GM12878 (cell line): ENCODE measurements around the gene PTK6. TPM values are rescaled to one million over a fixed set of nuclear protein-coding genes. Genes with fewer than 3 reads are reported as not detected.

Experiments
- ASH2L ChIP-seq: fragments of 300-600, 200-600 bp; sonication (generic); IDR thresholded peaks from 2 replicates; pipeline ENCODE4 v1.6.1; 2017; ENCODE audit warnings: low read depth, mild to moderate bottlenecking, borderline replicate concordance
- ATF7 ChIP-seq: fragments of 450-650 bp; IDR thresholded peaks from 2 replicates; pipeline ENCODE4 v1.6.1; 2016; ENCODE audit warnings: low read depth, mild to moderate bottlenecking
- BCL11A ChIP-seq: IDR thresholded peaks from 2 replicates; pipeline ENCODE4 v1.6.1; 2011; ENCODE audit warnings: low read depth, low read length
- CHD1 ChIP-seq: IDR thresholded peaks from 2 replicates; pipeline ENCODE4 v1.6.1; 2012; ENCODE audit warnings: low read depth, low read length, improper control_type of control experiment
- GABPA ChIP-seq: IDR thresholded peaks from 2 replicates; pipeline ENCODE4 v1.6.1; 2014; ENCODE audit warnings: antibody characterized with exemption, low read depth, mild to moderate bottlenecking, inconsistent platforms
- HDGF ChIP-seq: fragments of 450-650 bp; IDR thresholded peaks from 2 replicates; pipeline ENCODE4 v1.6.1; 2016; ENCODE audit warnings: antibody characterized with exemption
- IKZF1 ChIP-seq: fragments of 450-650 bp; conservative IDR thresholded peaks from 2 replicates; pipeline ENCODE4 v1.6.1; 2017; ENCODE audit warnings: antibody characterized with exemption, mild to moderate bottlenecking
- IKZF2 ChIP-seq, 2 experiments: fragments of 450-650 bp; IDR thresholded peaks; 2 replicates each; pipeline ENCODE4 v1.6.1; 2017; ENCODE audit warnings: mild to moderate bottlenecking in 2 of 2, moderate library complexity in 2 of 2
- JUND ChIP-seq: IDR thresholded peaks from 2 replicates; pipeline ENCODE4 v1.6.1; 2012; ENCODE audit warnings: low read depth, mild to moderate bottlenecking, low read length, improper control_type of control experiment, moderate library complexity
- KLF5 ChIP-seq: fragments of 450-650 bp; IDR thresholded peaks from 2 replicates; pipeline ENCODE4 v1.6.1; 2014; ENCODE audit warnings: mild to moderate bottlenecking; ENCODE audit not compliant: partially characterized antibody
- MYC ChIP-seq: IDR thresholded peaks from 2 replicates; pipeline ENCODE4 v1.6.1; 2011; ENCODE audit warnings: mild to moderate bottlenecking, low read length, moderate library complexity, inconsistent platforms; ENCODE audit not compliant: insufficient read depth, insufficient replicate concordance, insufficient read length, severe bottlenecking
- SMARCA5 ChIP-seq: fragments of 450-650 bp; IDR thresholded peaks from 2 replicates; pipeline ENCODE4 v1.6.1; 2017; ENCODE audit warnings: mild to moderate bottlenecking
- SMC3 ChIP-seq: IDR thresholded peaks from 2 replicates; pipeline ENCODE4 v1.6.1; 2011; ENCODE audit warnings: low read length, improper control_type of control experiment, borderline replicate concordance
- SPI1 ChIP-seq: IDR thresholded peaks from 2 replicates; pipeline ENCODE4 v1.6.1; 2011; ENCODE audit warnings: low read depth, mild to moderate bottlenecking, low read length, moderate library complexity, borderline replicate concordance; ENCODE audit not compliant: insufficient read depth
- TCF3 ChIP-seq: IDR thresholded peaks from 2 replicates; pipeline ENCODE4 v1.6.1; 2012; ENCODE audit warnings: low read depth, mild to moderate bottlenecking, low read length, borderline replicate concordance; ENCODE audit not compliant: insufficient read depth
- WRNIP1 ChIP-seq: IDR thresholded peaks from 2 replicates; pipeline ENCODE4 v1.6.1; 2011; ENCODE audit warnings: low read depth, low read length, improper control_type of control experiment, borderline replicate concordance
- ZBTB33 ChIP-seq: fragments of 450-650 bp; IDR thresholded peaks from 2 replicates; pipeline ENCODE4 v1.6.1; 2017; ENCODE audit warnings: mild to moderate bottlenecking
- polyA plus RNA-seq, 11 experiments: library from polyadenylated mRNA; depleted of rRNA in 4 of 11; unstranded in 6 of 11; stranded (reverse) in 5 of 11; fragments of >200 nt; fragmentation: Nextera tagmentation in 4 of 11; fragmentation: Illumina TruSeq in 1 of 11; extraction: Ambion mirVana in 4 of 11; extraction: Trizol in 1 of 11; gene quantifications; 1 replicate in 1 of 11; 2 replicates in 10 of 11; pipeline versions ENCODE4 v1.2.1 to v1.2.3, GENCODE V29; 2011 to 2016; ENCODE audit warnings: inconsistent platforms in 2 of 11, missing spikeins in 2 of 11, low read depth in 1 of 11
- total RNA-seq, 4 experiments: library from RNA; depleted of rRNA in 3 of 4; stranded (reverse); fragments of >200 nt in 3 of 4; fragmentation: Illumina TruSeq in 1 of 4; extraction: Trizol in 1 of 4; gene quantifications; 2 replicates each; pipeline versions ENCODE4 v1.2.1 to v1.2.3, GENCODE V29; 2013 to 2021
- TF ChIP-seq, protein P1 (sequence below): fragments of 450-650 bp; formaldehyde crosslinking; IDR thresholded peaks from 2 replicates; pipeline ENCODE4 v1.5.0; 2022; ENCODE audit warnings: mild to moderate bottlenecking, missing genetic modification characterization
- TF ChIP-seq, protein P2 (sequence below): IDR thresholded peaks from 2 replicates; pipeline ENCODE4 v1.6.1; 2012; ENCODE audit warnings: low read depth, low read length, improper control_type of control experiment
- TF ChIP-seq, protein P3 (sequence below): IDR thresholded peaks from 2 replicates; pipeline ENCODE4 v1.6.1; 2011; ENCODE audit warnings: low read depth, mild to moderate bottlenecking, low read length, moderate library complexity, borderline replicate concordance; ENCODE audit errors: extremely low read depth

PTK6 gene
- total and polyA plus RNA-seq, 10 of the 15 experiments (the other 5 are each of a cell fraction or from before 2014, with no cell fraction given): 0.02 to 0.21 (median 0.09) TPM; not detected in 3

DNA sequence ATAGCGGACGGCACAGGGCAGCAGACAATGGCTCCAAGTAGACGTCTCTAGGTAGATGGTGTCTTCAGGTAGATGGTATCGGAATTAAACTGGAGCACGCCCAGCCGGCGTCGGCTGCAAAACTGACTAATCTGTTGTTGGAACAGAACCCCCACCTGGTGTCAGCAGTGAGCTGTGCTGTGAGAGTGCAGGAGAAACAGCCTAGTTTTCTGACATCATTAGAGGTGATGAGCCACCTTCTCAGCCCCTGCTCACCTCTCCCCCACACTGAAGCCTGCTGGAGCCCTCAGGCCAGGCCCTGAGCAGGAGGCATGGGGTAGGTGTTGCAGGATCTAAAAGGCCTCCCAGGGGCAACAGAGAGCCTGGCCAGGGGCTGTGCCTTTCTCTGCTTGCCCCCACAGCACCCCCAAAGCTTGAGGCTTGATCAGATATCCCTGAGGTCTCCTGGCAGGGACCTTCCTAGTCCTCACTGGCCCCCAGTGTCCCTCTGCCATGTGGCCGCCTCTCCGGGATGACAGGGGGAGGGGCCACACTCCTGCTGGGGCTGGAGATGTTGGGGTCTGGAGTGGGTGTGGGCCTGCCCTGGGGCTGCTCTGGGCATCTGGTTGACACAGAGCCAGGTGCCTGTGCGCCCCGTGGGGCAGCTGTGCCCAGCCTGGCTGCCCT, 43.8 kb upstream of the PTK6 start (continued):
- no peak for TF ChIP-seq IKZF2 (IDR thresholded peaks at IDR 0.05)
- peak; percentile 64 for TF ChIP-seq ATF7
- no peak for TF ChIP-seq MYC
- no peak for TF ChIP-seq HDGF
- TF ChIP-seq SMARCA5: no peak
- TF ChIP-seq, protein P1, sequence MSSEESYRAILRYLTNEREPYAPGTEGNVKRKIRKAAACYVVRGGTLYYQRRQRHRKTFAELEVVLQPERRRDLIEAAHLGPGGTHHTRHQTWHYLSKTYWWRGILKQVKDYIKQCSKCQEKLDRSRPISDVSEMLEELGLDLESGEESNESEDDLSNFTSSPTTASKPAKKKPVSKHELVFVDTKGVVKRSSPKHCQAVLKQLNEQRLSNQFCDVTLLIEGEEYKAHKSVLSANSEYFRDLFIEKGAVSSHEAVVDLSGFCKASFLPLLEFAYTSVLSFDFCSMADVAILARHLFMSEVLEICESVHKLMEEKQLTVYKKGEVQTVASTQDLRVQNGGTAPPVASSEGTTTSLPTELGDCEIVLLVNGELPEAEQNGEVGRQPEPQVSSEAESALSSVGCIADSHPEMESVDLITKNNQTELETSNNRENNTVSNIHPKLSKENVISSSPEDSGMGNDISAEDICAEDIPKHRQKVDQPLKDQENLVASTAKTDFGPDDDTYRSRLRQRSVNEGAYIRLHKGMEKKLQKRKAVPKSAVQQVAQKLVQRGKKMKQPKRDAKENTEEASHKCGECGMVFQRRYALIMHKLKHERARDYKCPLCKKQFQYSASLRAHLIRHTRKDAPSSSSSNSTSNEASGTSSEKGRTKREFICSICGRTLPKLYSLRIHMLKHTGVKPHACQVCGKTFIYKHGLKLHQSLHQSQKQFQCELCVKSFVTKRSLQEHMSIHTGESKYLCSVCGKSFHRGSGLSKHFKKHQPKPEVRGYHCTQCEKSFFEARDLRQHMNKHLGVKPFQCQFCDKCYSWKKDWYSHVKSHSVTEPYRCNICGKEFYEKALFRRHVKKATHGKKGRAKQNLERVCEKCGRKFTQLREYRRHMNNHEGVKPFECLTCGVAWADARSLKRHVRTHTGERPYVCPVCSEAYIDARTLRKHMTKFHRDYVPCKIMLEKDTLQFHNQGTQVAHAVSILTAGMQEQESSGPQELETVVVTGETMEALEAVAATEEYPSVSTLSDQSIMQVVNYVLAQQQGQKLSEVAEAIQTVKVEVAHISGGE: no peak
- TF ChIP-seq CHD1: no peak
- TF ChIP-seq ZBTB33: no peak
- no peak for TF ChIP-seq IKZF1
- no peak for TF ChIP-seq KLF5
- no peak for TF ChIP-seq BCL11A
- TF ChIP-seq, protein P2, sequence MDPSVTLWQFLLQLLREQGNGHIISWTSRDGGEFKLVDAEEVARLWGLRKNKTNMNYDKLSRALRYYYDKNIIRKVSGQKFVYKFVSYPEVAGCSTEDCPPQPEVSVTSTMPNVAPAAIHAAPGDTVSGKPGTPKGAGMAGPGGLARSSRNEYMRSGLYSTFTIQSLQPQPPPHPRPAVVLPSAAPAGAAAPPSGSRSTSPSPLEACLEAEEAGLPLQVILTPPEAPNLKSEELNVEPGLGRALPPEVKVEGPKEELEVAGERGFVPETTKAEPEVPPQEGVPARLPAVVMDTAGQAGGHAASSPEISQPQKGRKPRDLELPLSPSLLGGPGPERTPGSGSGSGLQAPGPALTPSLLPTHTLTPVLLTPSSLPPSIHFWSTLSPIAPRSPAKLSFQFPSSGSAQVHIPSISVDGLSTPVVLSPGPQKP: no peak
- no peak for TF ChIP-seq SPI1
- TF ChIP-seq ASH2L: no peak
- TF ChIP-seq, protein P3, sequence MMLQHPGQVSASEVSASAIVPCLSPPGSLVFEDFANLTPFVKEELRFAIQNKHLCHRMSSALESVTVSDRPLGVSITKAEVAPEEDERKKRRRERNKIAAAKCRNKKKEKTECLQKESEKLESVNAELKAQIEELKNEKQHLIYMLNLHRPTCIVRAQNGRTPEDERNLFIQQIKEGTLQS: no peak
- TF ChIP-seq GABPA: no peak
- no peak for TF ChIP-seq WRNIP1
- TF ChIP-seq TCF3: no peak
- no peak for TF ChIP-seq JUND
- peak; percentile 80 for TF ChIP-seq SMC3
